CD4-positive, alpha-beta T cell treated with Interleukin-2 at 100 ng/mL for 4 hours (primary cell): Measurements from ENCODE around the gene OGFOD3.
"Not testable (repeated sequence)": the region's sequence is repeated elsewhere in the genome, so short reads cannot be mapped to it uniquely, and the experiment has no call there.

Experiments used
- DNase-seq: peaks from one replicate; pipeline ENCODE4 v3.0.0-alpha.2; 2020; ENCODE audit warnings: low spot score

Gene OGFOD3, protein sequence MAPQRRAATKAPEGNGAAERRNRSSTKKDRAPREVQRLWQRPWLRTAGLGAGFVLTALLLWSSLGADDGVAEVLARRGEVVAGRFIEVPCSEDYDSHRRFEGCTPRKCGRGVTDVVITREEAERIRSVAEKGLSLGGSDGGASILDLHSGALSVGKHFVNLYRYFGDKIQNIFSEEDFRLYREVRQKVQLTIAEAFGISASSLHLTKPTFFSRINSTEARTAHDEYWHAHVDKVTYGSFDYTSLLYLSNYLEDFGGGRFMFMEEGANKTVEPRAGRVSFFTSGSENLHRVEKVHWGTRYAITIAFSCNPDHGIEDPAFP

DNA sequence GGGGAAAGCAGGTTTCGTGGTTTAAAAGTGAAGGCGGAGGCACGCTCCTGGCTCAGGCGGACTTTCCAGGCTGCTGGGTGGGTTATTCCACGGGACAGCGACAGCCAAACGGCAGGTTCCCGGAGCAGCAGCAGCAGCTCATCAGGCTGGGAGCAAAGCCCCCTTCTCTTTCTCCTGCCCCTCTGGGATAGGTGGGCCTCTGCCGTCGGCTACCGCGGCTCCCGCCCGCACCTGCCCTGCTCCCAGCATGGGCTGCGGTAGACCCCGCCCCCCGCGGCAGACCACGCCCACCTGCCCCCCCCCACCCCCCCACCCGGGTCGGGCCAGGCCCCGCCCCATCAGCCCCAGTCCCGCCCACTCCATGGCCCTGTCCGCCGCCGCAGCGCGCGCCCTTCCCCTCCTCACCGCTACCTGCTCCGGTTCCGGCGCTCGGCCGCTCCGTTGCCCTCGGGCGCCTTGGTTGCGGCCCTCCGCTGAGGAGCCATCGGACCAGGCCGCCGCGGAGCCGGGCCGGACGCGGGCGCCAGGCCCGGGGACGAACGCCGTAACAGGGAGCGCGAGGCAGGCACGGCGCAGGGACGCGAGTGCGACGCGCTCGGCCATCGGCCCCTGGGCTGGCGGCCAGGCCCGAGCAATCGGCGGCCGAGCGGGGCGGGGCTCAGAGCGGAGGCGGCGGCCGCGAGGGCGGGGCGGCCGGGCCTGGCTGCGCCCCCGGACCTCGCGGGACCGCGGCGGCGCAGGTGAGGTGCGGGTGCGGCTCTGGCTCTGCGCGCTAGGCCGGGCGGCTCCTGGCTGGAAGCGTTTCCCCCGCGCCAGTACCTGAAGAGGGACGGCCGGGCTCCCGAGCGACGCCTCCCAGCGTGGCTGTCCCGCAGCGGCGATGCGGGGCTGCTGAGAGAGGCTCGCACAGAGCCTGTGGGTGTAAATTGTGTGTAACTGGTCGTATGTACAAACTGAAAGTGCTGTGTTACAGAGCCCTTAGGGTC is at the start of gene OGFOD3, which contains the start of gene HEXD:
TSS of gene OGFOD3 (minus strand) at position 586 of the 986 bp plus-strand sequence. CDS start at position 485, 101 bp downstream.
TSS of gene HEXD (plus strand) at position 347 of the 986 bp plus-strand sequence. CDS start 1,453 bp downstream, outside the sequence.
- peak; percentile 83 for DNase-seq

DNA sequence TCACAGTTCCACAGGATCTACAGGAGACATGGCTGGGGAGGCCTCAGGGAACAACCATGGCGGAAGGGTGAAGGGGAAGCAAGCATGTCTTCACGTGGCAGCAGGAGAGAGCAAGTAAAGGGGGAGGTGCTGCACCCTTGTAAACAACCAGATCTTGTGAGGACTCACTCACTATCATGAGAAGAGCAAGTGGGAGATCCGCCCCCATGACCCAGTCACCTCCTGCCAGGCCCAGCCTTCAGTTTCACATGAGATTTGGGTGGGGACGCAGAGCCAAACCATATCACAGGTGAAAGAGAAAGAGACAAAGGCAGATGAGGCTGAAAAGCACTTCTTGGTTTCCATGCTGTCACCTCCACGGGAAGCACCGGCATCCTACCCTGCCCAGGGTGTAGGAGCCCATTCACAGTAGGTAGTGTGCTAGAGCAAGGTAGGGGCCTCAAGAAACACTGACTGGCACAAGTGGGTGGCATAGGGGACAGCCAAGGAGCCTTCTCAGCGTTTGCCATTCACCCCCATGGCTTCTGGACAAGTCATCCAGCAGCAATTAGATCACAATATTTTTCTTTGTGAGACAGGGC is 46.7 kb upstream of the OGFOD3 start:
- no peak for DNase-seq

DNA sequence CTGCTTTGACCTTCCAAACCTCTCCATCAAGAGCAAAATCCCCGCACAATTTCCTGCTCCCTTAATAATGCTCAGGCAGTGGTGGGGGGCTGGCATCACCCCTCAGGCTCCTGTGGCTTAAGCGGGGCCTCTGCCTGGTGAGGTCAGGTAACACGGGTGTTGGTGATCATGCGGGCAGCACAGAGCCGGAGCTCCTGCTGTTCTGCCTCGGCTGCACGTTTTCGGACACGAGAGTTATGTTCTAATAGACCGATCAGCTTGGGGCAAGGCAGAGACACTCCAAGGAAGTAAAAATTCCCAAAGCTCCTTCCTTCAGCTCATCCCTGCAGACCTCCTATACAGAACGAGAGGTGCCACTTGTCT is 46.2 kb upstream of the OGFOD3 start:
- DNase-seq = no peak

DNA sequence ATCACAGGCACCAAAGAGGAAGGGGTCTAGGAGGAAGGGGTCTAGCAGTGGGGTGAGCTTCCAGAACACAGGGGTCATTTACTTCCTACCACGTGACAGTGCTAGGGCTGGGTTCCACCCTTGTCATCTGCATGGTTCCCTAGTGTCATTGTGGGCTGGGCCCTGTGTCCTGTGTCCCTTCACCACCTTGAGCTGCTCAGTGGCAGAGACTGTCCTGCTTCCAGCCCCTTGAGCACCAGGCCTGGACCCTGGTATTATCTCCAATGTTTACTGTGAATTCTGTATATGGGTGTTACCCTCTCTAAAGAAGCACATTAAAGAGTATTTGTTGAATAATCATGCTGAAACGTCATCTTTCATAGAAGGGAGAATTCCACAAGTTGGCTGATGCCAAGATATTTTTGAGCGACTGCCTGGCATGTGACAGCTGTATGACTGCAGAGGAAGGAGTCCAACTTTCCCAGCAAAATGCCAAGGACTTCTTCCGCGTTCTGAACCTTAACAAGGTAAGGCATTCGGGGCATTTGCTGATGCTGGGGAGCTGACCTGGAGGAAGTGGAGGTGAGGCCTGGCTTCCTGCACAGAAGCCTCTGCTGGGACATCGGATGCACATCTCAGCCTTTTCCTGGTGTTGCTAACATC is 45.7 kb upstream of the OGFOD3 start:
- DNase-seq = no peak

DNA sequence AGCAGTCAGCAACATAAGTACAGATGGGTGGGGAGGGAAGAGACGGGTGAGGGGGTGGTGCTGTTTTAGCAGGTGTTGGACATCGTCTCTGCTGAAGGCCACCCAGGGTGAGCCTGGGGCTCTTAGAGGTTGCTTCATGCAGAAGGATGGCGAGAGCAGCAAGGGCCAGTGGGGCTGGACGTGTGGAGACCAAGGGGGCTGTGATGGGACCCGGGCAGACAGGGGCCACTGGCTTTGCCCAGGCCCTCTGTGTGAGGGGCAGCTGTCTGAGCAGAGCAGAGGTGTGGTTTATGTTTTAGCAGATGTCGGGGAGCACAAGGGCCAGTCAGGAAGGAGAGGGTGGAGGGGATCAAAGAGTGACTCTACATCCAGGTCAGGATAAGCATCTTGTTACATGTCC is 45.0 kb upstream of the OGFOD3 start:
- no peak for DNase-seq

DNA sequence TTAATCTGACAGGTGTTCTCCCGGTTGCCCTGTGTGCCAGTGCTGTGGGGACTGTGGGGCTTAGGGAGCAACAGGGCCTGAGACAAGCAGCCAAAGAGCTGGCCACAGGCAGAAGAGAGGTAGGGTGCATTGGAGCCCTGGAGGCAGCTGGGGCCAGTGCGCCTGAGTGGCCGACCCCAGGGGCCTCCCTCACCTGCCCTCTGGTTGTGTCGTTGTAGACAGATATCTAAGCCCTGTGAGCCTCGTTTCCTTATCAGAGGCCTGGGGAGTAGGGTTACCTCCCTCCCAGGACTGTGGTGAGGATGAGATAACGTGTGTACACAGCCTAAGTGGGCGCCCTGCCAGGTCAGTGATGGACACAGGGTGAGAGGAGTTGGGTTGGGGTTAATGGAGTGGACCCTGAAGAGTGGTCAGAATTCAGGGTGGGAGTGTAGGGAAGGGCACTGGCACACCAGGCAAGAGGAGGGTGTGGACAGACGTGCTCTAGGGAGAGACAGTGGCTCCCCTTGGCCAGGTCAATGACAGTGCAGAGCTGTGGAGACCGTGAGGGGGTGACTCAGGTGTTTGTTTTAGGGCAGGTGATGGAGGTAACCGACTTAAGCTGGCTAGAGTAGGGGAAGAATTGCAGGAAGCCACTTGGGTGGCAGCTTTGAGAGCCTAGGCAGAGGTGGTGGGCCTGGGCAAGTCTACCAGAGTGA is 43.6 kb upstream of the OGFOD3 start:
- no peak for DNase-seq

DNA sequence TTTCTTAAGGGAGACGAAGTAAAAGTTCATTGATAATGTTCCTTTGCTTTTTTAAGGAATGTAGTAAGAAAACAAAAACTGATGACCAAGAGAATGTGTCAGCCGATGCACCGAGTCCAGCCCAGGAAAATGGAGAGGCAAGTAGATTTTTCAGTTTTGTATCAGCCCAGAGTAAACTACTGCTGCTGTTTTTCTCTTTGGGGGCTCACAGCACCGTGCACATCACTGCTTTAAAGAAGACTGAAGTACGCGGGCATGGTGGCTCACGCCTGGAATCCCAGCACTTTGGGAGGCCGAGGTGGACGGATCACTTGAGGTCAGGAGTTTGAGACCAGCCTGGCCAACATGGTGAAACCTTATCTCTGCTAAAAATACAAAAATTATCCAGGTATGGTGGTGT is 41.5 kb upstream of the OGFOD3 start:
- DNase-seq = not testable (repeated sequence)

DNA sequence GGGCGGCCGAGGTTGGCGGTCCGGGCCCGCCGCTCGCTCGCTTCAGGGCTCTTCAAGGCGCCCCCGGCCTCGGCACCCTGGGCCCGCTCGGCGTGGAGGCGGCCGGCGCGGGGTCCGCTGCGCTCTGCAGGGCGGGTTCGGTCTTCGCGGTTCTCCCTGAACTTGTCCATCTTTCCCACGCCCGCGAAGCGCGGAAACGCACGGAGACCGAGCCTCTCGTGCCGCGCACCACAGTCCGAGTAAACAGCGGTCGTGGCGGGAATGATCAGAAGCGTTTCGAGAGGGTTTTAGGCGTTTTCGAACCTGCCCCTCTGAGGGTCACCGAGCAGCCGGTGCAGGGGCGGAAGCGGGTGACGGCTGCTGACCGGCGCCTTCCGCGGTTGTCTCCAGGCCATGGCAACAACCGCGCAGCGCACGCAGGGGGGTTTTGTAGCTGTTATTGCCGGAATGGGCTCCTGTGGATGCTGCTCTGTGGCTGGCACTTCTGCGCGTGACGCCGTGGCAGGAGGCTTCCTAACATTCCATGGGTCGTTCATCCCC is 40.6 kb upstream of the OGFOD3 start:
- DNase-seq = peak; percentile 19

DNA sequence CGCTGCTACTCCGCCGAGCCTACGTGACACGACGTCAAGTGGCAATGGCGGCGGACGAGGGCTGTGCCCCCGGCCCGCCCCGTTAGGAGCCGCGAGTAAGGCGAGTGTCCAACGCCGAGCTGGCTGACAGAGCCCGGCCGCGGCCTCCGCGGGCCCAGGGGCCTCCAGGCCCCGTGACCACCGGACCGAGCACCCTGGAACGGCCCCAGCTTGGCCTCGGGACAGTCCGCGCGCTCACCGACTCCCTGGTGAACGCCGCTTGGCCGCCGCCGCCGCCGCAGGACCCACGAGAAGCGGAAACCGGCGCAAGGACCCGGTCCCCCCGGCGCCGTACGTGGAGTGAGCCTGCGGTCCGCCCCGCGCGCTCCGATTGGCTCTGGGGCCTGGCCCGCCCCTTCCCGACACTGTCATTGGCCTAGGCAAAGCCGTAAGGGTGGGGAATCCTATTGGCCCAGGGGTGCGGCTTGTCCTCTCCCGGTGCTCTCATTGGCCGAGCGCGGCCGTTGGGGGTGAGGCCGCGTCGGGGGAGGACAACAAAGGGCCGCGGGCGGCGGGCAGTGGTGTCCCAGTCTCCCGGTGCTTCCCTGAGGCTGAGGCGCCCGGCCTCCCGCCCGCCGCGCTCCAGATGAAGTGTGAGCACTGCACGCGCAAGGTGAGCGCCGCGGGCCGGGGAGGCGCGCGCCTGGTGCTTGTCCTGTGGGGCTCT is 39.9 kb upstream of the OGFOD3 start, which contains the start of gene NARF:
TSS of gene NARF (plus strand) at position 563 of the 706 bp plus-strand sequence. CDS start at position 626, 63 bp downstream.
- peak; percentile 96 for DNase-seq

DNA sequence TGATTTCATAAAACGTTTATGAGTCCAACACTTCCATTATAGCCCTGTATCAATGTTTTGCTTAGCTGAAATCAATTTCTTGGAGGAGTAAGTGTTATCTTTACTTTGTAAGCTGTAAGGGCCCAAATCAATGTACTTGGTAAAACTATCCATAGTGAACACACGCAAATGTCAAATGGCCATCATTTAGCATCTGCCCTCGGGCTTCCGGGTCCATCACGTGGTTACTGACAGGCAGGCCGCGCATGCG is 39.5 kb upstream of the OGFOD3 start:
- DNase-seq = peak; percentile 94

DNA sequence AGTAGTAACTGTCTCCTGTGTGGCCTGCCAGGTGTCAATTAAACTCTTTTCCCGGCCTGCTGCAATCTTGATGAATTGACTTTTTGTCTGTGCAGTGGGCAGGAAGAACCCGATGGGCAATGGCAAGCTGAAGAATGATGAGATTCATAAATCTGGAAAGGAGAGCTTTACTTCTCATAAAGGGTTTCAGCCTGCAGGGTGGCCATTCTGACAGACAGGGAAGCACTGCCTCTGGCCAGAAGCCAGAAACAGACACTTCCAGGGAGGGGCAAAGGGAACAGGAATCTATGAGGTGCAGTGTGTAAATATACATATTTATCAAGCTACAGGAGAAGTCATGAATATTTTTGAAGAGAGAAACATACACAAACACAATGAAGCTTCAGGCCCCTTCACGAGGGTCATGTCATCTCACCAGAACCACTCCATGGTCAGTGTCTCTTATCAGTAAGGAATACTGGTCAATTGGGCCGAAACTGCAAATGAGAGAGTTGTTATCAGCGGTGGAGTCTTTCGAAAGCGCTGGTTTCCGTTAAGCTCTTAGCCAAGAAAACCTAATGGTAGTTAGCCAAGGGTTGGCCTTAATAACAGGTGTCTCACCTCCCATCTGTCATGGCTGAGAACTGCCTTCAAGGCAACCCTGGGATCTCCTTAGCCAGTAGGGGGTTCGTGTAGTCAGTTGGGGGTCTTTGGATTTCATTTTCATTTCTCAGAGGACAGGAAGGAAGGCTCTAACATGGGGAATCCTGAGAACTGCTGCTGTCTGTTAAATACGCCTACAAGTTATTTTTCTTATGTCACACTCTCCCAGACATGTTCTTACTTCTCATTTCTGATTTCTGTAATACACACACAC is 38.9 kb upstream of the OGFOD3 start:
- no peak for DNase-seq

DNA sequence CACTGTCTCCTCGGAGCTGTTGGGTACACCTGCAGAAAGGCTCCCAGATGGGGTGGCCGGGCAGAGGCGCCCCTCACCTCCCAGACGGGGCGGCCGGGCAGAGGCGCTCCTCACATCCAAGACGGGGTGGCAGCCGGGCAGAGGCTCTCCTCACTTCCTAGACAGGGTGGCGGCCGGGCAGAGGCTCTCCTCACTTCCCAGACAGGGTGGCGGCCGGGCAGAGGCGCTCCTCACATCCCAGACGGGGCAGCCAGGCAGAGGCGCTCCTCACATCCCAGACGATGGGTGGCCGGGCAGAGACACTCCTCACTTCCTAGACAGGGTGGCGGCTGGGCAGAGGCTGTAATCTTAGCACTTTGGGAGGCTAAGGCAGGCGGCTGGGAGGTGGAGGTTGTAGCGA is 35.3 kb upstream of the OGFOD3 start:
- DNase-seq = not testable (repeated sequence)

DNA sequence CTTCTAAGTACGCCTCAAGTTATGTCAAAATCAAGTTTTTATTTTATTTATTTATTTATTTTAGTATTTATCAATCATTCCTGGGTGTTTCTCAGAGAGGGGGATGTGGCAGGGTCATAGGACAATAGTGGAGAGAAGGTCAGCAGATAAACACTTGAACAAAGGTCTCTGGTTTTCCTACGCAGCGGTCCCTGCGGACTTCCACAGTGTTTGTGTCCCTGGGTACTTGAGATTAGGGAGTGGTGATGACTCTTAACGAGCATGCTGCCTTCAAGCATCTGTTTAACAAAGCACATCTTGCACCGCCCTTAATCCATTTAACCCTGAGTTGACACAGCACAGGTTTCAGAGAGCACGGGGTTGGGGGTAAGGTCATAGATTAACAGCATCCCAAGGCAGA is 34.8 kb upstream of the OGFOD3 start:
- not testable (repeated sequence) for DNase-seq

DNA sequence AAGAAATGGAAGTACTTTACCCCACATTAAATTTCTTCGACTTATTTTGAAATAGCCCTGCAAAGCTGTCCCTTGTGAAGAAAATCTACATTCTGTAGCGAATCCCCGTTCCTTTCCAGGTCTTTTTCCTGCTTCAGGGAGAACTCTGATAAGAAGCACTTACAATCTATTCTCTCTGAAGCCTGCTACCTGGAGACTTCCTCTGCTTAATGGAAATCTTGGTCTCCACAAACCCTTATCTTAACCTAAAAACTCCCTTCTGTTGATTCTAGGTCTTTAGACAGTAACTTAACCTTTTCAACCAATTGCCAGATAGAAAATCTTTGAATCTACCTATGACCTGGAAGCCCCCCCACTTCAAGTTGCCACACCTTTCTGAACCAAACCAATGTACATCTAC is 33.8 kb upstream of the OGFOD3 start:
- DNase-seq = no peak

DNA sequence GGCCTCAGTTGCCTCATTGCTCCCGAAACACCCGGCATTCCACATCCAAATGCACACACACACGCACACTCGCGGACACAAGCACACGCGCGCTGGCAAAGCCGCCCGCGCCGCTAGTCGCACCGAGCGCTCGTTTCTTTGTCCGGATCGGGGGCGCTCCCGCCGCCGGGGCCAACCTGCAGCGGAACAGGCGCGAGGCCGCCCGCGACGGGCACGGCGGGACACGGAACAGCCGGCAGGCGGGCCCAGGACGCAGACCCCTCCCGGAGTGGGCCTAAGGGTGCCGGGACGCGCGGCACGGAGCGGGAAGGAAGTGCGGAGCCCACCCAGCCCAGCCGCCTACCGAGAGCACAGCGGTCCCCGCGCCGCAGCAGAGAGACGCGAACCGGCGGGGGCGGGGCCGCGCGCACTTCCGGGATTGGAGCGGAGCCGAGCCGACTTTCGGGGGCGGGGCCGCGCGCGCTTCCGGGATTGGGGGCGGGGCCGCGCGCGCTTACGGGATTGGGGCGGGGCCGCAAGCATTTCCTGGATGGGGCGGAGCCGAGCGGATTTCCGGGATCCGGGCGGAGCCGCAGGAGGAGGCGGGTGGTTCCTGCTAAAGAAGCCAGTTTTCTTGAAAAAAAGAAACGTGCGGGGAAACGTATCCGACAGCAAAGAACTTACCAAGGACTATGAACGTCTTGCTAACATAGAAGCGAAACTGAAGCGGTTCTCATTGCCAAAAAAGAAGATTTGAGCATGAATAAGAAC is 32.1 kb upstream of the OGFOD3 start, which contains the start of gene CYBC1:
TSS of gene CYBC1 (minus strand) at position 396 of the 750 bp plus-strand sequence. CDS start 1,498 bp downstream, outside the sequence.
- peak; percentile 94 for DNase-seq

DNA sequence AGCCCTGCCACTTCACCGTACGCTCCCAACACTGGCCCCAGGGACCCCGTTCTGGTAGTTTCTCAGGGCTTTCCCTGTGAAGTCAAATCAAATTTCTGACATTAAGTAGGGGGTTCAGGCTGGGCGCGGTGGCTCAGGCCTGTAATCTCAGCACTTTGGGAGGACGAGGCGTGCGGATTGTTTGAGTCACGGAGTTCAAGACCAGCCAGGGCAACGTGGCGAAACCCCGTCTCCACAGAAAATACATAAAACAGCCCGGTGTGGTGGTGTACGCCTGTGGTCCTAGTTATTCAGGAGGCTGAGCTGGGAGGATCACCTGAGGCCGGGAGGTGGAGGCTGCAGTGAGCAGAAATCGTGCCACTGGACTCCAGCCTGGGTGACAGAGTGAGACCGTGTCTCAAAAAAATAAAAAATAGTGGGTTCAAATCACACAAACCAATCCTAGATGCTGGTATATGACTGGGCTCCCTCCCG is 31.5 kb upstream of the OGFOD3 start:
- peak; percentile 30 for DNase-seq

DNA sequence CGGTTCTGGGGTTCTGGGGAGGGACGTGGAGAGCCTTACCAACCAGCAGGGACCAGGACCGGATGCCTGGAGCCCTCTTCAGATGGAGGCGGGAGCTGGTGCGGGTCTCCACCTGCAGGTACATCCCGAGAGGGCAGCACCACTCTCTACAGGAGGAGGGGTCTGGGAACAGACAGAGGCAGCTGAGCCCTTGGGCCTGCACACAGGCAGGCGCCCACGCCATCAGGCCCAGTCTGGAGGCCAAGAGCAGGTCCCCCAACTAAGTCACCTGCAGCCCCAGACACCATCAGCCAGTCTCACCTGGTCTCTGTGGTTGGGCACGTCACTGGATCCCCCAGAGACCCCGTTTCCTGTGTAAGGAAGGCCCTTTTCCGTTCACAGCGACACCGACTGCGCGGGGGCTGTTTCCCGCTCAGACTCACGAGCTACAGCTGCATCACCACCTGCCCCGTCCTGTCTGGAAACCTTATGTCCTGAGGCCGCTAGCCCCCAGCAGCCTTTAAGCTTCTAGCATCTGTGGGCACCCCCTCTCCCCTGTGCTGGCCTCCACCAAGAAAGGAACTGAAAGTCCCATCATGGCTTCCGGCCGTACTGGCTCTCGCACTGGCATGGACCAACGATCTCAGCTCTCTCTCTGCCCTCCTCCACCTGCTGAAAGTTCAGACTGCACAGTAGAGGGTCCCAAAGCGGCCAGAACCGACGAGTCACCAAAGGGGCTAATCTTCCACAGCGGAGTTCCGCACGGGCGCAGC is 30.9 kb upstream of the OGFOD3 start:
- peak; percentile 68 for DNase-seq

DNA sequence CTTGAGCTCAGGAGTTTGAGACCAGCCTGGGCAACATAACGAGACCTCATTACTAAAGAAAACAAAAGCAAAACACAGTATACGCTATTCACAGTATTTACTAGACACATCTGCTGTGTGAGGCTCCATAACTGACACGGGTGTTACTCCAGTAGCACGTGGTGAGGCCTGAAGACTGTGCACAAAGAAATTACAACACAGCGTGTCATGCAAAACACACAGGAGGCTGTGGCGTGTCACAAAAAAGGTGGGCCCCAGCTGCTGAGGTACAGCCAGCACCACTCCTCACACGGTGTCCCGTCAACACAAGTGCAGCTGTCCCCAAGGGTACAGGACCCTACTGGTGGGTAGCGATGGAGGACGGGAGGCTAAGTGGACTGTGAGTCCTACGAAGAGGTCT is 29.5 kb upstream of the OGFOD3 start:
- DNase-seq = no peak
